Fibroblast of skin of right quadriceps (primary cell): ENCODE results near the gene CLCN7.
"Not testable (repeated sequence)": the region's sequence is repeated elsewhere in the genome, so short reads cannot be mapped to it uniquely, and the experiment has no call there.

Source experiments
- DNase-seq: peaks from one replicate; pipeline ENCODE4 v3.0.0-alpha.2; 2013

Gene CLCN7

GRCh38 chr16:1443403-1443973, 31.3 kb downstream of the CLCN7 start:
- no peak for DNase-seq

- DNase-seq, result no peak
These were observed 32.1 kb downstream of the CLCN7 start for GRCh38 chr16:1442697-1443096.

- no peak for DNase-seq
These were observed 33.4 kb downstream of the CLCN7 start for GRCh38 chr16:1441391-1441829.

GRCh38 chr16:1439699-1440074, 35.1 kb downstream of the CLCN7 start:
- not testable (repeated sequence) for DNase-seq

DNA sequence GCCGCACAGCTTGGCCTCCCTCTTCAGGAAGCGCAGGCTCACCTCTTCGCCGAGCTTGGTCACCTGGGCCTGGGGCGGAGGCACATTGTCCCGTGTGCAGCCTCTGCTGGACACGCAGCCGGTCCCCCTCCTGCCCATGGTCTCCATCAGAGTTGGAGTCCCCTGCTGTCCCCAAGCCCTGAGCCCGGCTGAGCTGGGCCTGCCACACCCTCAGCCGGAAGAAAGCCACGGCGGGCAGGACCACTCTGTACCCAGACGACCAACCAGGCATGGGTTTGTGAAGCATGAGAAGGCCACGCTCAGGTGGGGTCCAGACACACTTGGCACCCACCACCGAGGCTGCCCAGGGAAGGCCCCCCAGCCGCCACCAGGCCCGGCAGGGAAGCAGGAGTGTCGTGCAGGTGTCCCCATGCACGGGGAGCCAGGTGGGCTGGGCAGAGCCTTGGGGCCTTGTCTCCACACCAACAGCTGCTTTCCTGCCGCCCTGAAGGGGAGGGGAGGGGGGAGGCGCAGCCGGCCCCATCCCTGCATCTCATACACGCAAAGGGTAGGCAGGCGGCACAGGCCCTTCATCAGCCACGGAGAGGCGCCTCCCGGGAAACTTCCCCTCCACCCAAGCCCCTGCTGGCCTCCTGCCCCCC, 35.6 kb downstream of the CLCN7 start:
- no peak for DNase-seq

DNA sequence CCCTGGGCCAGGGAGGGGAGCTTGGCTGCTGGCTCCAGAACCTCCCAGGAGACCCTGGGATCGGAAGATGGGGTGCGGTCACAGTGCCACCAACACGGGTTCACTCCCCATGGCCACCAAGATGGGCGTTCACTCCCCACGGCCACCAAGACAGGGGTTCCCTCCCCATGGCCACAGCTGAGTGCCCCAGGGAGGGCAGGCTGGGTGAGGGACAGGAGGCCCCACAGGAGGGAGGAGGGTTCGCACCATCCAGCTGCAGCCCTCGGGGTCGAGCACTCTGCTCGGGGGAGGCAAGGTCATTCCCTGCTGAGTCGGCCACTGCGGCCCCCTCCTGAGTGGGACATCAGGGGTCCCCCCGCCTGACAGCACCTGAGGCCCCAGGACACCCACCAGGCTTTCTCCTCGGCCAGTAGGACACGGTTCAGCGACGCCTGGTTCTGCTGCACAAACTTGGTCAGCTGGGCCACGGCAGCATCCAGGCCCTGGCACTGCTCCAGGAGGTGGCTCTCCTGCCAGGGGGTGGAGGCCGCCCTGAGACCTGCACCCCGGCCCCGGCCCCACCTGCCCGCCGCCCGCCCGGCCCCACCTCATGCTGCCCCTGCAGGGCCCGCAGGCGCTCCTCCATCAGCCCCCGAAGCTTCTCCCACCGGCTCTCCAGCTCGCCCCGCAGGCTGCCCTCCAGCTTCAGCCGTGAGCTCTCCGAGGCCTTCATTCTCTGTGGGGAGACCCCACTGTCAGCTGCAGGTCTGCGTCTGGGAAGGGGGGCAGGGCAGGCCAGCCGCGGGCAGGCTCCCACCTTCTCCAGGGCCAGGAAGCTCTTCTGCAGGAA, 36.4 kb downstream of the CLCN7 start:
- no peak for DNase-seq

GRCh38 chr16:1437606-1438005, 37.2 kb downstream of the CLCN7 start:
- DNase-seq, result no peak

DNA sequence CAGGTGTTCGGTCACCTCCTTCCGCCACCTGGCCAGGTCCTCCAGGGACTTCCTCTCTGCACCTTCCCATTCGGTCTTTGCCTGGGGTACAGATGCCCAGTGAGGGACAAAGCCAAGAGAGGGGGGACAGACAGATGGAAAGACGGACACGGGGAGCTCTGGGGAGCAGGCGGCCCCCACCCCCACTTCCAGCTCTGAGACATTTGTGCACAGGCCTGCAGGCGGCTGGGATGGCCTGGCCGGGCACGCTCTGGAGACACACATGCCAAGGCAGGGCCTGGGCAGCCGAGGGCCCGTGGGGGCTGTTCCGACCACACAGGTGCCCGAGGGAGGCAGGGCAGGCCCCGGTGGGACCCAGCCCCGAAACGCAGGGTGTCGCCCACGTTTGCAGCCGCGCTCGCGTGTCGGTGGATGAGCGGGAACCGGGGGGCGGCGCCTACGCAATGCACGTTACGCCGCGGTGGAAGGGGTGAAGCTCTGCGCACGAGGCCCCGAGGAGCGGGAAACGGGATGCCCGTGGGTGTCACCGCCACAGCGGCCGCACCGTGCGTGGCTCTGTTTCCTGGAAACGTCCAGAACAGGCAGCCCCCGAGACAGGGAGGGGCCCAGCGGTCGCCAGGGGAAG, 38.0 kb downstream of the CLCN7 start:
- no peak for DNase-seq

DNA sequence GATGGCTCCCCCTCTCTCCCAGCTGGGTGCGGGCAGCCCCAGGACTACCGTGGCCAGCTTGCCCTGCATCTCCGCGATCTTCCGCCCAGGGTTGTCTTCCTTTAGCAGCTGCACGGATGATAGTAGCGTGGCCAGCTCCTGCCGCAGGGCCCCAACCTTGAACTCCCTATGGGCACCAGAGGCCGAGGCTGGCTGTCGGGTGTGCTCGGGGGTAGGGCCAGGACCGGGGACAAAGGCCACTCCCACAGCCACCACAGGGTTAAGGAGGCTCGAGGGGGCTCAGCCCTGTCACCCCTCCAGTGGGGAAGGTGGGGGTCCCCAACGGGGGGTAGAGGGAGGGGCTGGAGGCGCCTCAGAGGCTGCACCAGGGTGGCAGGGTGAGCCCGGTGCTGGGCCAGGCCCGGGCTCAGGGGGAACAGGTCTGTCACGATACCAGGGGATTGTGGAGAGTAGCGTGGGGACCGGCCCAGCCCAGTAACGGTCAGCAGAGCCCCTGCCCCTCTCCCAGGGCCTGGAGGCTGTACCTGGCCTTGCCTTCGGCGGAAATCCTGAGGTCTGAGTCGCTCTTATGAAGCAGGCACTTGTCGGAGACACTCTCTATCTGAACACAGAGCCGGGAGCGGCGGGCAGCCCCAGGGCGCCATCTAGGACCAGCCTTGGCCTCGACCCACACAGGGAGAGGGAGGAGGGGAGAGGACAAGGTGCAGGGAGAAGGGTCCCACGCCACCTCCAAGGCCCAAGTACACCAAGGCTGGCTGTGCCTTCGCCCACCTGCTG, 38.7 kb downstream of the CLCN7 start:
- no peak for DNase-seq

- no peak for DNase-seq
These were observed 39.9 kb downstream of the CLCN7 start for GRCh38 chr16:1434644-1435592.

- no peak for DNase-seq
These were observed 41.1 kb downstream of the CLCN7 start for GRCh38 chr16:1433756-1434155.

DNA sequence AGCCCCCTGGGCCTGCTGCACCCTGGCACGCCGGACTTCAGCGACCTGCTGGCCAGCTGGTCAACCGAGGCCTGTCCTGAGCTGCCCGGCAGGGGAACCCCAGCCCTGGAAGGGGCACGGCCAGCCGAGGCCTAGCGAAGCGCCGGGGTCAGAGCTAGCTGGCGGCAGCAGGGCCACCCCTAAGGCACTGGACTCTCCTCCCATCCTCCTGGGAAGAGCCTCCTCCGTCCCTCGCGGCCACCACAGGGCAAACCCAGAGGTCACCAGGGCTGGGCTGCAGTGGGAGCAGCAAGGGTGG, 41.6 kb downstream of the CLCN7 start:
- no peak for DNase-seq

DNA sequence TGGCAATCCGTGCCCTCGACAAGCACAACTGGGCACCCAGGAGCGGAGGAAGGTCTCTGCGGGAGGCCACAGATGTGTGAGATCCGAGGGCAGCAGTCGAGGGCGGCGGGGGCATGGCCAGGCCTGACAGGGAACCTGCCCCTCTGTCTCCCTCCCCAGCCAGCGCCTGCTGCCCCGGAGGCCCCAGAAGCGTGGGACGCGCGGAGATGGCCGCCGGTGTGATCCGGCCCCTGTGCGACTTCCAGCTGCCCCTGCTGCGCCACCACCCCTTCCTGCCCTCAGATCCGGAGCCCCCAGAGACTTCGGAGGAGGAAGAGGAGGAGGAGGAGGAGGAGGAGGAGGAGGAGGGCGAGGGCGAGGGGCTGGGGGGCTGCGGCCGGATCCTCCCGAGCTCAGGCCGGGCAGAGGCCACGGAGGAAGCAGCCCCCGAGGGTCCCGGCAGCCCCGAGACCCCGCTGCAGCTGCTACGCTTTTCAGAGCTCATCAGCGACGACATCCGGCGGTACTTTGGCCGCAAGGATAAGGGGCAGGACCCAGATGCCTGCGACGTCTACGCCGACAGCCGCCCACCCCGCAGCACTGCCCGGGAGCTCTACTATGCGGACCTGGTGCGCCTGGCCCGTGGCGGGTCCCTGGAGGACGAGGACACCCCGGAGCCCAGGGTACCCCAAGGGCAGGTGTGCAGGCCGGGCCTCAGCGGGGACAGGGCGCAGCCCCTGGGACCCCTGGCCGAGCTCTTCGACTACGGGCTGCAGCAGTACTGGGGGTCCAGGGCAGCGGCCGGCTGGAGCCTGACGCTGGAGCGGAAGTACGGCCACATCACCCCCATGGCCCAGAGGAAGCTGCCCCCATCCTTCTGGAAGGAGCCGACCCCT, 42.2 kb downstream of the CLCN7 start:
- DNase-seq, result no peak

DNA sequence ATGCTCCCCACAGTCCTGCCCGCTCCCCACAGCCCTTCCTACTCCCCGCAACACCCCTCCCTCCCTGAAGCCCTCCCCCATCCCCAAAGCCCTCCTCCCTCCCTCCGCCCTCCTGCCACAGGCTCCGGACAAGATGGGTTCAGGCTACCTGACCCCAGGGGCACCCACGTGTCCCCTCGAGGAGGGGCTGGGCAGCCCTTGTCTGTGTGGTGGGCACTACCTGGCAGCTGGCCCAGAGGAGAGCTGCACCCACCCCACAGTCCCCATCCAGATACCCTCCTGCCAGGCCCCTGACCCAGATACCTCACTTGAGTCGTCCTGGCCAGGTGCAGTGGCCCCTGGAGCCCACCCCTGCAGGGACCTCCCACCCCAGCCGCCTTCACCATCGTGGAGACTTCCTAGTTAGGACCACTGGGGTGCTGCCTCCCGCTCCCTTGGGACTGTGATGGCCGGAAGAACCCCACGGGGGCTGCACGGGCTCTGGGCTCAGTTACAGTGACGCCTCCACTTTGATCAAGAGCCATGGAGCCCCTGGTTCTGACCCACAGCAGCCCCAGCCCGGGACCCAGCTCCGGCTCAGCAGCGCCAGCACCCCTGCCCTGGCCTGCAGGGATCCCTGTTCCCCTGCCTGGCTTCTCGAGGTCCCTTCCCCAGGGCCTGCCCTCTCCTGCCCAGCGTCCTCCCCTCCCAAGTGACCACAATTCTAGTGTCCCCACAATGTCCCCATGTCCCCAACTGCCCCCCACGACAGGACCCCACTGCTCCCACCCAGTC, 43.1 kb downstream of the CLCN7 start:
- DNase-seq, result no peak

DNA sequence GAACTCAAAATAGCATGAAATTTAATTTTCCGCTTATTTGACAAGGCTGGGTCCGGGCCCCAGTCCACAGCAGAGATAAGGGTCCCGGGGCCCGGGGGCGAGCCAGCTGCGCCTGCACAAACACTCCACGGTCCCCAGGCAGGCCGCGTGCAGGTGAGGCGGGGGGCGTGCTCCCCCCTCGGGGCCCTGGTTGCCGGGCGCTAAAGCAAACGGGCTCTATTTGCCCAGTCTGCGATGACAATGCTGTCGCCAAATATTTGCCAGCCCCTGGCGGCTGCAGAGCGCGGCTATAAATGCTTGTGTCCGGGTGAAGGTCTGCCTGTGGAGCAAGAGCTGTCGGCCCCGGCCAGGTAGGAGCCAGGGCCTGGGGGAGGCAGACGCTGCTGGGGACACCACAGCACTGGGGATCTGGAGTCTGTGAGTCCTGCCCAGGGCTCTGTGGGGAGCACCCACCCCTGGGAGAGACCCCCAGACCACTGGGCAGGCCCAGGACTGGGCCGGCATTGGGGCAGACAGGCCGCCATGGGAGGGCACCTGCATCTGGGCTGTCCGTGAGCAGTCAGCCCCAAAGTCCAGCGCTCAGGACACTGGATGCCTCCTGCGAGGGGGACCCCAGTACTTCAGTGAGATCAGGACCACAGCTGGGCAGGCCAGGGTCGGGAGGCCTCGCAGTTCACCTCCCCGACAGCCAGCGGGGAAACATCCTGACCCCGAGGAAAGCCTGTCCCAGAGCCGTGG, 43.9 kb downstream of the CLCN7 start, which contains the start of gene PERCC1:
Gene PERCC1, plus strand, starts transcription at position 320 of the 738 bp plus-strand sequence. CDS start 1,516 bp downstream, outside the sequence.
- no peak for DNase-seq

DNA sequence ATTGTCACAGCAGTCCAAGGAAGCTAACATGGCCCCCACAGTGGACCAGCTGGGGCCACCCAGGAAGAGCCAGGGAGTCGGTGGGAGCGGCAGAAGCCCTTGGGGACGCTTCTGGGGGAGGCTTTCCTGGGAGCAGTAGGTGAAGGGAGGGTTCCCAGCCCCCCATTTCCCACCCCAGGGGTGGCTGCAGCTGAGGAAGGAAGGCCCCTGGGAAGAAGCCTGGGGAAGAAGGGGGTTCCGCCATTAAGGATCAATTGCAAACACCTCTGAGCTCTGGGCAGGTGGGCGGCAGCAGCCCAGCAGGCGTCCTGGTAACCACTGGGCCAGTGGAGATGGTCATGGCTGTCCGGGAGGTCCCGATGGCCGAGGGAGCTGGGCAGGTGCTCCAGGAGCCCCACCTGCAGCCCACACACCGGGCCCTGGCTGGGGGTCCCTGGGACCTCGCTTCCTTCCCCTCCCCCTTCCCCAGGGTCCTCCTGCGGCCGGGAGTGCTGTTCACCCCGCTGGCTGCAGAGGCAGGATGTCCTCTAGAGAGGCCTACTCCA, 44.5 kb downstream of the CLCN7 start:
- no peak for DNase-seq

- DNase-seq, result no peak
These were observed 45.2 kb downstream of the CLCN7 start for GRCh38 chr16:1429631-1430030.

GRCh38 chr16:1429012-1429411, 45.8 kb downstream of the CLCN7 start:
- no peak for DNase-seq

GRCh38 chr16:1428511-1428910, 46.3 kb downstream of the CLCN7 start:
- DNase-seq, result no peak
